Measurements from ENCODE around the gene MCCC2. TPM values are rescaled to one million over a fixed set of nuclear protein-coding genes. Genes with fewer than 3 reads are reported as not detected.
A peak's percentile ranks its signal among the peaks of the same experiment; 100 is the strongest.

The MCCC2 gene
- total RNA-seq, 4 donors from 2014 or later, result 21.4 to 35.3 (median 26.0) TPM

- H3K4me3 ChIP-seq, result no peak overlapping the region
- WGBS, 2 donors (ENCODE audit: low coverage in 1 of 2), result 57 to 64% methylated on average over 2 of the region's 2 CpGs
- H3K27ac ChIP-seq, result no peak overlapping the region
- H3K27me3 ChIP-seq, result no peaks in the 10 kb centered on the region
- TF ChIP-seq POLR2AphosphoS5 (IDR thresholded peaks at IDR 0.05) (no peak), EP300 (IDR thresholded peaks at IDR 0.05) (no peak)
- no peaks in the 10 kb centered on the region for H3K9me3 ChIP-seq
- peaks cover 0 to 40% (median 3%) of the 10 kb centered on the region in 3 donors for H3K4me1 ChIP-seq
- no peak for ATAC-seq
- H3K36me3 ChIP-seq, result peaks cover 0 to 11% of the 10 kb centered on the region in 2 donors
These were observed 2.8 kb downstream of the MCCC2 start for GRCh38 chr5:71589903-71590302.

DNA sequence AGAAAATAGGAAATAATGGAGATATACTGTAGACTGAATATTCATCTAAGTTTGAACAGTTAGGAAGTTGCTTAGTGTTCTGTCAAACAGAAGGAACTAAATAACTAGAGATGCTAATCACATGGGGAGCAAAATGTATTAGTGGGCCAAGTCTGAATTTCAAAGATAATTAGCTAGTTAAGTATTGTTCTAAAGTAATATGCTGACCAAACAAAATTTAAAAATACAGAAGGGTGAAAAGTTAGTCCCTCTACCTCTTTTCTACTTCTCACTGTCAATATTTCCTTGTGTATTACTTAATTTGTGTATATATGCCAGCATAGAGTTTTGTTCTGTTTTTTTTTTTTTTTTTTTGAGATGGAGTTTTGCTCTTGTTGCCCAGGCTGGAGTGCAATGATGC is 4.0 kb downstream of the MCCC2 start:
- peaks cover 0 to 39% (median 3%) of the 10 kb centered on the region in 3 donors for H3K4me1 ChIP-seq

GRCh38 chr5:71596169-71596568 is 9.0 kb downstream of the MCCC2 start:
- H3K4me3 ChIP-seq, result no peak overlapping the region
- TF ChIP-seq EP300 (IDR thresholded peaks at IDR 0.05), result no peak
- no peak for TF ChIP-seq CTCF (IDR thresholded peaks at IDR 0.05)
- TF ChIP-seq POLR2A (IDR thresholded peaks at IDR 0.05), result no peak
- no peak for TF ChIP-seq POLR2AphosphoS5 (IDR thresholded peaks at IDR 0.05)
- peaks cover 0 to 9% (median 0%) of the 10 kb centered on the region in 3 donors for H3K4me1 ChIP-seq
- no peaks in the 10 kb centered on the region for H3K27me3 ChIP-seq
- no peak overlapping the region for H3K27ac ChIP-seq
- H3K36me3 ChIP-seq, result peaks cover 0 to 64% of the 10 kb centered on the region in 2 donors
- ATAC-seq, result no peak
- no peaks in the 10 kb centered on the region for H3K9me3 ChIP-seq
- WGBS, 2 donors (ENCODE audit: low coverage in 1 of 2), result 89 to 96% methylated on average over 4 of the region's 4 CpGs

More for the DNA sequence above, 4.0 kb downstream of the MCCC2 start:
- H3K9me3 ChIP-seq, result no peaks in the 10 kb centered on the region
- H3K36me3 ChIP-seq, result peaks cover 0 to 15% of the 10 kb centered on the region in 2 donors
- no peak for TF ChIP-seq POLR2A (IDR thresholded peaks at IDR 0.05)
- TF ChIP-seq CTCF (IDR thresholded peaks at IDR 0.05), result no peak
- no peak for TF ChIP-seq POLR2AphosphoS5 (IDR thresholded peaks at IDR 0.05)
- no peak overlapping the region for H3K27ac ChIP-seq
- ATAC-seq, result no peak
- no peaks in the 10 kb centered on the region for H3K27me3 ChIP-seq
- no peak overlapping the region for H3K4me3 ChIP-seq

GRCh38 chr5:71597001-71597400 is 9.9 kb downstream of the MCCC2 start:
- H3K9me3 ChIP-seq, result no peaks in the 10 kb centered on the region
- no peak overlapping the region for H3K4me3 ChIP-seq
- TF ChIP-seq POLR2AphosphoS5 (IDR thresholded peaks at IDR 0.05) (no peak), CTCF (IDR thresholded peaks at IDR 0.05) (no peak), POLR2A (IDR thresholded peaks at IDR 0.05) (no peak), EP300 (IDR thresholded peaks at IDR 0.05) (no peak)
- peaks cover 0 to 72% of the 10 kb centered on the region in 2 donors for H3K36me3 ChIP-seq
- H3K4me1 ChIP-seq, result peaks cover 0 to 9% (median 0%) of the 10 kb centered on the region in 3 donors
- WGBS, 2 donors (ENCODE audit: low coverage in 1 of 2), result 92 to 100% methylated on average over 1 of the region's 1 CpG
- no peak overlapping the region for H3K27ac ChIP-seq
- H3K27me3 ChIP-seq, result no peaks in the 10 kb centered on the region
- ATAC-seq, result no peak

DNA sequence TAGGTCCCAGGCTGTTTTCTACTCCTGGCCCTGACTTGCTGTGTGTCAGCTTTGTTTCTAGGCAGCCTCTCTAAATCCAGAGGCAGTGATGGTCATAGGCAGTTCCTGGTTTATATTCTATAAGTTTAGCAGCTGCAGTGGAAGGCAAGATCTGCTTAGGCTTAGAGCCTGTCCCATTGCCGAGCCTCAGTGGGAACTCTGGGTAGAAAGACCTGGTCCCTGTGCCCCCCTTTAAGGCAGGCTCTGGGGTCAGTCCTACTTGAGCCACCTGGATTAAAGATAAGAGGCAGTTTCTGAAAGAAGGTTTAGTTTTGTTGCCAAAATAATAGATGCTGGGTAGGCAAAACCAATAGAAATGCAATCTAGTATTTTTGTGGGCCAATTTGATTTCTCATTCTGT is 13.6 kb downstream of the MCCC2 start:
- Histone ChIP-seq H3K36me3 (peaks cover 0 to 82% of the 10 kb centered on the region in 2 donors), H3K4me3 (no peak overlapping the region), H3K4me1 (peaks cover 0 to 9% (median 0%) of the 10 kb centered on the region in 3 donors), H3K27ac (peak overlapping the region in 1 of 4 donors; percentile 3), H3K27me3 (no peaks in the 10 kb centered on the region), H3K9me3 (no peaks in the 10 kb centered on the region)
- 100% methylated on average over 1 of the region's 1 CpG; no CpG with 5 or more reads in 1 of the 2 donors for WGBS, 2 donors (ENCODE audit: low coverage in 1 of 2)
- TF ChIP-seq EP300 (IDR thresholded peaks at IDR 0.05) (no peak), POLR2AphosphoS5 (IDR thresholded peaks at IDR 0.05) (no peak), CTCF (IDR thresholded peaks at IDR 0.05) (no peak), POLR2A (IDR thresholded peaks at IDR 0.05) (no peak)
- no peak for ATAC-seq
